ENCODE data around the gene TMEM213. TPM values are rescaled to one million over a fixed set of nuclear protein-coding genes. Genes with fewer than 3 reads are reported as not detected.
A peak's percentile ranks its signal among the peaks of the same experiment; 100 is the strongest.

The TMEM213 gene, protein sequence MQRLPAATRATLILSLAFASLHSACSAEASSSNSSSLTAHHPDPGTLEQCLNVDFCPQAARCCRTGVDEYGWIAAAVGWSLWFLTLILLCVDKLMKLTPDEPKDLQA
- total RNA-seq = not detected

DNA sequence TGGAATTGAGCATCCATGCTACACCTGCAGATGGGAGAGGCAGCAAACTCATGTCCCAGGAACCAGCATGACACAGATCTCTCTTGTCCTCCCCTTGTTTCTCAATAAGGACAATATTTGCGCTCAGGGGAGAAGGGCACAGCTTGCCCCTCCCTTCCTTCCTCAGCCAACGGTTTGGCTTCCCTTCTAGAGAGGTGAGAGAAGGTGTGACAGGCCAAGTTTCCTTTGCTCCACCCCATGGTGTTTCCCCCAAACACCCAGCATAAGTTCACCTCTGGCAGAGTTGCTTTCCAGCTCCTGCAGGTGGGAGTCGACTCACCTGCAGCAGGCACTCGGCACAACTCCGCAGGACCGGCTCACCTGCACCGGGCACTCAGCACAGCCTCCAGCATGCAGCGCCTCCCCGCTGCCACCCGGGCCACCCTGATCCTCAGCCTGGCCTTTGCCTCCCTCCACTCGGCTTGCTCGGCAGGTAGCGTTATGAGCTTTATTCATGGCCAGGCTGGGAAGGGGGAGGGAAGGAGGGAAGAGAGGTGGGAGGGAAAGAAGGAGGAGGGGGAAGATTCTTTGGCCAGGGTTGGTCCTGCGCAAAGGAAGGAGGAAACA is at the start of gene TMEM213, which contains the start of gene ATP6V0A4:
TSS of gene TMEM213 (plus strand) at position 280 of the 606 bp plus-strand sequence. CDS start at position 391, 111 bp downstream.
TSS of gene ATP6V0A4 (minus strand) at position 482 of the 606 bp plus-strand sequence. CDS start 26,949 bp downstream, outside the sequence.
- H3K36me3 Mint-ChIP-seq = no peaks in the 10 kb centered on the region
- no peak for DNase-seq

DNA sequence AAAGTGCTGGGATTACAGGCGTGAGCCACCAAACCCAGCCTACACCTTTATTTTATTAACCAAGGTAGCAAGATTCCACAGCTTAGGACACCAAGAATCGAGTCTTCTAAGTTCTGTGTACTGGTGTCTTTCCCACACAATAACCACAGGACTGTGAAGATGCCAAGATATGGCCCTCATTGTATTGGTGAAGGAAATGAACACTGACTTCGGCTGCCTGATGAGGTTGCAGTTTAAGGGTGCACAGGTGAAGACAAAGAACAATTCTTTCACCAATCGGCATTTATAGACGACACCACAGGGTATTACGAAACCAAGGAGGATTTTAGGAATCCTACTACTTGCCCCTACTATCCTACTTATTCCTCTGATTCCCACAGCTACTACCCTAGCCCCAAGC is 49.1 kb upstream of the TMEM213 start:
- peaks cover 44% of the 10 kb centered on the region for H3K4me1 Mint-ChIP-seq
- no peak overlapping the region for H3K4me3 Mint-ChIP-seq
- DNase-seq = no peak
- H3K27me3 Mint-ChIP-seq = no peaks in the 10 kb centered on the region
- no peak overlapping the region for H3K27ac Mint-ChIP-seq
- H3K36me3 Mint-ChIP-seq = no peaks in the 10 kb centered on the region
- H3K9me3 Mint-ChIP-seq = peaks cover 5% of the 10 kb centered on the region

More for the DNA sequence above, at the start of gene TMEM213, which contains the start of gene ATP6V0A4:
- no peaks in the 10 kb centered on the region for H3K9me3 Mint-ChIP-seq
- H3K27ac Mint-ChIP-seq = no peak within 1 kb of the TSS
- H3K4me1 Mint-ChIP-seq = peaks cover 4% of the 10 kb centered on the region
- no peak within 1 kb of the TSS for H3K4me3 Mint-ChIP-seq
- peaks cover 4% of the 10 kb centered on the region for H3K27me3 Mint-ChIP-seq

DNA sequence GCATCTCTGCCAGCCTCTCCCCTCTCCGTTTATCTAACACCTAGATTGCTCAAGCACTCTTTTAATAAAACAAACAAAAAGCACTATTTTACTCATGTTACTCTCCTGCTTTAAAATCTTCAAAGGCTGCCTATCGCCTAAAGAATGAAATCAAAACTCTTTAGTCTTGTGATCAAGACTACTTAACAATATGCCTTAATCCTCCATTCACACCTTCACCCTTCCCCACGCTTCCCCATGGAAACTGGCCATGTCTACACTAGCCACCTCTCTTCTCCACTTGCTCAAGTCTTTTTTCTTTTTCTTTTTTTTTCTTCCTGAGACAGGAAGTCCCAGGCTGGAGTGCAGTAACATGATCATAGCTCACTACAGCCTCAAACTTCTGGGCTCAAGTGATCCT is 47.8 kb upstream of the TMEM213 start:
- no peaks in the 10 kb centered on the region for H3K36me3 Mint-ChIP-seq
- peaks cover 46% of the 10 kb centered on the region for H3K4me1 Mint-ChIP-seq
- peak overlapping the region; percentile 12 for H3K27ac Mint-ChIP-seq
- H3K9me3 Mint-ChIP-seq = peaks cover 5% of the 10 kb centered on the region
- H3K27me3 Mint-ChIP-seq = no peaks in the 10 kb centered on the region
- H3K4me3 Mint-ChIP-seq = no peak overlapping the region
- no peak for DNase-seq

DNA sequence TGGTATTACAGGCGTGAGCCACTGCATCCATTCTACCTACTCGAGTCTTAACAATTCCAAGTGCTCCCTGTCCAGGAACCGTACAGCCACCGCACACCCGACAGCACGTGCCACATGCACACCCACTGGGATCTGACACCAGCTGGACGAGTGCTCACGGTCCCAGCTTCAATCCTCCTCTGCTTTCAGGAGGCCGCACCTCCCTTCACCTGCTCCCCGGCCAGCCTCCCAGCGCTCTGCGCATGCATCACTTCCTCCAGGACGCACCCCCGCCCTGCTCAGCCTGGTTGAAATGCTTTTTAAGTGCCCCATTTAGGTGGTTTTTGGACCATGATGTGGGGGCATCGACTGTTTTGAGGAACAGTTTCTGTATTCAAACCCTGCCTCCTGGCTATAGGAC is 47.3 kb upstream of the TMEM213 start:
- Mint-ChIP-seq H3K27me3 (no peaks in the 10 kb centered on the region), H3K4me1 (peaks cover 41% of the 10 kb centered on the region), H3K9me3 (peaks cover 5% of the 10 kb centered on the region), H3K36me3 (no peaks in the 10 kb centered on the region), H3K27ac (no peak overlapping the region), H3K4me3 (no peak overlapping the region)
- DNase-seq = no peak

DNA sequence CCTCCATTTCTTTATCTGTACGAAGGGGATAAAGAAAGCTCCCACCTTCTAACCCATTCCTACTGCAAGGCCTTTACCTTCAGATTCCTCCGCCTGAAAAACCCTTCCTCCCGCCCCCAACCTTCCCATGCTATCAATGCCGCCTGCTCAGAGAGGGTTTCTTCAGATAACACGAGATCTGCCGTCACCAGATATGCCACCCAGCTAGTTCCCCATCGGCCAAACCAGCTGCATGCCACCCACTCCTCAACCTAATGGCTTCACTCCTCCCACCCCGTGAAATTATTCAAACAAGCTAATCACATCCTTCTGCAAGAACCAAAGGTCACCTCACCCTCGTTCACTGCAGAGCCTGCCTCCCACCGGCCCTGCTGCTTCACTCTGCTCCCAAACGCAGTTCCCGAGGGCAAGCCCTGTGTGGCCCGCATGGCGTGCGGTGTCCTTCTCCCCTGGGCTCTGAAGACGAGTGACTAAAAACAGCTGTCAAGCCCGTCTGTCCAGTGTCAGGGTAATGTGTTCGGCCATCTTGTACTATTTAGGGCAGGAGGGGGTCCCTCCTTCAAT is 46.8 kb upstream of the TMEM213 start:
- DNase-seq = no peak
- no peaks in the 10 kb centered on the region for H3K27me3 Mint-ChIP-seq
- peaks cover 5% of the 10 kb centered on the region for H3K9me3 Mint-ChIP-seq
- peaks cover 41% of the 10 kb centered on the region for H3K4me1 Mint-ChIP-seq
- no peaks in the 10 kb centered on the region for H3K36me3 Mint-ChIP-seq
- no peak overlapping the region for H3K27ac Mint-ChIP-seq
- H3K4me3 Mint-ChIP-seq = no peak overlapping the region

DNA sequence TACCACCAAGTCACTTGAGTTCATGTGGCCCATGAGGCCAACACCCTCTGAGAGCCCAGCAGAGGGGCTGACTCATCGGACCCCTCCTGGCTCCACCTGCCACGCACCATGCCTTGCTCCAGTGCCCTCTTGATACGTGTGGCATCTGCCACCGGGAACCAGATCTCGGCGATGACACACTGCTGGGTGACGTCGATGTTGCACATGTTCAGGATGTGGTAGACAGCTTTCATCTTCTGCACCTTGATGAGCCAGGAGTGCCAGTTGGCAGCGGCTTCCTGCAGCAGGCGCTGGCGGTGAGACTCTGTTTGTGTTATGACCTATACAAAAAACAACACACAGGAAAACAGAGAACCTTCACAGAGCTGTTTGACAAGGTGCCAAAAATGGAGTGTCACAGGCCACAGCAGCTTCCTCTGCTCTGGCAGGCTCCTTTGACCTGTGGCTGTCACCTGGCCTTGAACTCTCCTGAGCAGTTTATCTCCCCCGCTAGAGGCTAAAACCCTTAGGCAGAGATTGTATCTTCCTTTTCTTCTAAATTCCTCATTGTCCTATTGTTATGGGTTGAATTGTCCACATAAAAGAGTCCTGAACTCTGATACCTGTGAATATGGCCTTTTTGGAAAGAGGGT is 45.2 kb upstream of the TMEM213 start:
- H3K36me3 Mint-ChIP-seq = no peaks in the 10 kb centered on the region
- H3K27ac Mint-ChIP-seq = peak overlapping the region; percentile 61
- H3K27me3 Mint-ChIP-seq = no peaks in the 10 kb centered on the region
- peaks cover 5% of the 10 kb centered on the region for H3K9me3 Mint-ChIP-seq
- H3K4me1 Mint-ChIP-seq = peaks cover 46% of the 10 kb centered on the region
- H3K4me3 Mint-ChIP-seq = no peak overlapping the region
- peak; percentile 84 for DNase-seq

DNA sequence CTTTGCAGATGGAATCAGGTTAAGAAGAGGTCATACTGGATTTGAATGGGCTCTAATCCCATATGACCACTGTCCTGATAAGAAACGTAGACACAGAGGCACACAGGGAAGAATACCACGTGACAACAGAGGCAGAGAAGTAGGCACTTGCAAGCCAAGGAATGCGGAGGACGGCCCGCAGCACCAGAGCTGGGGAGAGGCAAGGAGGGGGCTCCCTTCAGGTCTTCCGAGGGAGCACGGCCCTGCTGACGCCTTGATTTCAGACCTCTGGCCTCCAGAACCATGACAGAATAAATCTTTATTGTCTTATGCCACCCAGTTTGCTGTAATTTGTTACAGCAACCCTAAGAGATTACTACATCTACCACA is 44.7 kb upstream of the TMEM213 start:
- H3K27ac Mint-ChIP-seq = peak overlapping the region; percentile 61
- H3K36me3 Mint-ChIP-seq = no peaks in the 10 kb centered on the region
- H3K9me3 Mint-ChIP-seq = peaks cover 5% of the 10 kb centered on the region
- H3K27me3 Mint-ChIP-seq = no peaks in the 10 kb centered on the region
- H3K4me3 Mint-ChIP-seq = no peak overlapping the region
- no peak for DNase-seq
- peaks cover 43% of the 10 kb centered on the region for H3K4me1 Mint-ChIP-seq

DNA sequence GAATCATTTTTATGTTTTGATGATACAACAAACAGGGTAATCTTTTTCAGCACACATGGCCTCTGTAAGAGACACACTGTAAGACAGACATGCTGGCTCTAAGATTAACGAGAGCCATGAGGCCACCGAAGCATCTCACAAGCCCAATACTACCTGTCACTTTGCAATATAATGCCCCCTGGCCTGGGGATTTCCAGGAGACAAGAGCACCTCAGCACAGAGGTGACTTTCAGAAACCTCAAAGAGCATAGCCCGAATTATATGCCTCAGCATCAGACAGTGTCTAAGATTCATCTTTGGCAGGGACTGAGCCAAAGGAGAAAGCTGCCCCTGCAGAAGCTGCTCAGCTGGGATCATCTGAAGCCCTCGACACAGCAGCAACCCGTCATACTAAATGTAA is 44.2 kb upstream of the TMEM213 start:
- peak overlapping the region; percentile 22 for H3K27ac Mint-ChIP-seq
- no peak for DNase-seq
- H3K27me3 Mint-ChIP-seq = no peaks in the 10 kb centered on the region
- no peak overlapping the region for H3K4me3 Mint-ChIP-seq
- peaks cover 43% of the 10 kb centered on the region for H3K4me1 Mint-ChIP-seq
- H3K36me3 Mint-ChIP-seq = no peaks in the 10 kb centered on the region
- peaks cover 5% of the 10 kb centered on the region for H3K9me3 Mint-ChIP-seq

DNA sequence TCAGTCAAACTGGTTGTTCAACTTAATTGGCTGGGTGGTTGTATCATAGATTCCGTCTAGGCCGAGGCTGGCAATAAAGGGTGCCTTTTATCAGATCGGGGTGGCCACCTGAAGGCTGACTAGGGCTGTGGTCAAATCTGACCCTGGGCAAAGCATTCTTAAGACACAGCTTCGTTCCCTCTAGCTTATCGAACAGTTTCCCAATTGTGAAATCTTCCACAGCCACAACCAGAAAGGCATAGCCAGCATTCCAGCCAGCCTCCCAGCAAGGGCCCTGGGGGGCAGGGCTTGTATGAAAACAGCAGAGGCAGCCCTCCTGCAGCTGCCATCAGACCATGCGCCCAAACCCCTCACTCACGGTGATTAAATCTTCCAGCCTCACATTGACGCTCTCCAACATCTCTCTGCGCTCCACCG is 42.5 kb upstream of the TMEM213 start:
- Mint-ChIP-seq H3K27ac (no peak overlapping the region), H3K4me1 (peaks cover 41% of the 10 kb centered on the region), H3K36me3 (no peaks in the 10 kb centered on the region), H3K9me3 (peaks cover 5% of the 10 kb centered on the region), H3K4me3 (no peak overlapping the region), H3K27me3 (no peaks in the 10 kb centered on the region)
- DNase-seq = no peak

DNA sequence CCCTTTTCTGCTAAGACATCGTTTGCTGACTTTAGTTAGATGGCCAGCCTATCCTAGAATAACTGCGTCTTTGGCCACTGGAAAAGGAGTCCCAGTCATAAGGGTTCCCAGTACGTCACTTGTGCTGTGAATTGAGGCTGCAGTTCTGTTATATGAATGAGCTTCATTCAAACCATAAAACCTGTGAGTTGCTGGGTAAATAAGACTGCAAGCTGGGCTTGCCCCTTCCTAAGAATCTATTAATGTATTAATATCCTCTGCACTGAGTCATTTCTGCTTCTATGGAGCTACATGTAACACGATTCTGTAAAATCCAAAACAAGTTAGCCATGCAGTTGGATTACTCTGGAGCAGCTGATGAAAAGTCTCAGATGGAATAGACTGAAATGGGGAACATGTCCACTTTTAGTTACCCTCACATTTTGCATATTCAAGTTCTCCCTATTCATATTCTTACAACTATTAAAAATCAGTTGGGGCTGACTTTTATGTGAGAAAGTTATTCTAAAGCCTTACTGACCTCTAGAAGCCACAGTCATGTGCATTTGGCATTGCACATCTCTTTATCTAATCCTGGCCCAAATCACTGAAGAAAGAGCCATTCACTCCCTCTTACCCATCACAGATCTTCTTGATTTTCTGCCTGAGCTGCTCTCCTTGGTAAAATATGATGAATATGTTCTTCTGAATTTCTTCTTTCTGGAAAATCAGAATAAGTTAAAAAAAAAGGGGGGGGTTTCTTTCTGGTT is 41.8 kb upstream of the TMEM213 start:
- H3K27me3 Mint-ChIP-seq = no peaks in the 10 kb centered on the region
- no peak overlapping the region for H3K4me3 Mint-ChIP-seq
- no peak for DNase-seq
- no peak overlapping the region for H3K27ac Mint-ChIP-seq
- peaks cover 34% of the 10 kb centered on the region for H3K4me1 Mint-ChIP-seq
- H3K36me3 Mint-ChIP-seq = no peaks in the 10 kb centered on the region
- peaks cover 4% of the 10 kb centered on the region for H3K9me3 Mint-ChIP-seq

DNA sequence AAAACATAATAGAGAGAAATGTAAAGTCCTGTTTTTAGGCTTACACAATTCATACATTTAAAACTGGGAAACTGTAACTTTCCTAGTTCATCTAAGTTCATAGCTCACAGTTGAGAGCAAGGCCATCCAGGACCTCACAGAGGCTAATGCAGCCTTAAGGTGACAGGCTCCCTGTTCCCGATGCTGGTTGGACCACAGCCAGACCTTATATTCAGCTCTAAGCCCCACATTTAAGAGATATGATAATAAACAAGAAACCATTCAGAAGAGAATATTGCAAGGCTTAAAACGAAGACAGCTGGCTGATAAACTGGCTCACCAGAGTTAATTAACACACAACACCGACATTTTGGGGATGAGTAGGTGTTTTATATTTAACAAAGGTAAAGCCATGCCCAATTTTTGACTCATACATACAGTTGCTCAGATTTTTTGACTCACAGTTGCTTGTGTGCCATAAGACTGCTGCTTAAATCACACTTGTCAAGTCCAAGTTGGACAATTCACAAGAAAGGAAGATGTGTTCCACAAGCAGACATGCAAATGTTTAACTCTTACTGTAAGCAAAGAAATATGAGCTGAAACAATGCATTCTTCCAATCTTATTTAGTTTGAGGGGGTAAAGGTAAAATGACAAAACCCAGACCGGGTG is 41.1 kb upstream of the TMEM213 start:
- H3K4me1 Mint-ChIP-seq = peaks cover 27% of the 10 kb centered on the region
- no peaks in the 10 kb centered on the region for H3K9me3 Mint-ChIP-seq
- no peak overlapping the region for H3K27ac Mint-ChIP-seq
- H3K36me3 Mint-ChIP-seq = no peaks in the 10 kb centered on the region
- H3K27me3 Mint-ChIP-seq = no peaks in the 10 kb centered on the region
- no peak for DNase-seq
- no peak overlapping the region for H3K4me3 Mint-ChIP-seq

DNA sequence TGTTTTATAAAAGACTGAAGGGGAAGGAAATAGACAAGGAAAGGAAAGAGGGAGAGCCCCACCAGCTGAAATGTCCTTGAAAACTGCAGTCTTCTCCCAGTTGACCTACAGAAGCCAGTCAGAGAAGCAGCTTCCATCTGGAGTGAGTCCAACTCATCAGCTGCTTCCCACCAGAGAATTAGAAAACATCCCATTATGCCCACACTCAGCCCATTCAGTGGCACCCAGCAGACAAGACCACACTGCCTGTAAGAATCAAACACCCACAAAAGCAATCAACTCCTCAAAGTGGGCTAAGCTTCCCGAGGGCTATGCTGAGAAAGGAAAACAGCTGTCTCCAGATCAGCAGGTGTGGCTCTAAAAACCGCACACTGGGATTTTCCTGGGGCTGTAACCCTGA is 29.6 kb upstream of the TMEM213 start:
- H3K4me1 Mint-ChIP-seq = peaks cover 3% of the 10 kb centered on the region
- no peaks in the 10 kb centered on the region for H3K27me3 Mint-ChIP-seq
- H3K4me3 Mint-ChIP-seq = no peak overlapping the region
- no peak for DNase-seq
- no peaks in the 10 kb centered on the region for H3K9me3 Mint-ChIP-seq
- no peak overlapping the region for H3K27ac Mint-ChIP-seq
- no peaks in the 10 kb centered on the region for H3K36me3 Mint-ChIP-seq

DNA sequence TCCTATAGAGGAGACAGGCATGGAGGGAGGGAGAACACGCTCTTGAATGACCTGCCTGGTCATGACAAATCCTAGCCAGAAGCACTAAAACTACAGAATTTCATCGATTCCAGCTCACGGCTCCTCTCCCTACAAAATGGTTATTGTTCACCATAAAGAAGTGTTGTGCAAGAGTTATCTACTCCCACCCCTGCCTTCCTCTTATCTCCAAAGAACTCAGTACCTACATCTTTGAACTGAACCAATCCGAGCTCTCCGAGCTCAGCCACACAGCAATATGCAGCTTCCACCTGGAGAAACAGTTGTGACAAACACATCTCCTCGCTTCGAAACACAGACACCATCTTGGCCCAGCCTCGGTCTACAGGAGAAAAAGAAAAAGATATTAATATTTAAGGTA is 26.9 kb upstream of the TMEM213 start:
- no peak overlapping the region for H3K27ac Mint-ChIP-seq
- DNase-seq = no peak
- H3K9me3 Mint-ChIP-seq = no peaks in the 10 kb centered on the region
- no peak overlapping the region for H3K4me3 Mint-ChIP-seq
- no peaks in the 10 kb centered on the region for H3K36me3 Mint-ChIP-seq
- H3K4me1 Mint-ChIP-seq = peaks cover 3% of the 10 kb centered on the region
- no peaks in the 10 kb centered on the region for H3K27me3 Mint-ChIP-seq

DNA sequence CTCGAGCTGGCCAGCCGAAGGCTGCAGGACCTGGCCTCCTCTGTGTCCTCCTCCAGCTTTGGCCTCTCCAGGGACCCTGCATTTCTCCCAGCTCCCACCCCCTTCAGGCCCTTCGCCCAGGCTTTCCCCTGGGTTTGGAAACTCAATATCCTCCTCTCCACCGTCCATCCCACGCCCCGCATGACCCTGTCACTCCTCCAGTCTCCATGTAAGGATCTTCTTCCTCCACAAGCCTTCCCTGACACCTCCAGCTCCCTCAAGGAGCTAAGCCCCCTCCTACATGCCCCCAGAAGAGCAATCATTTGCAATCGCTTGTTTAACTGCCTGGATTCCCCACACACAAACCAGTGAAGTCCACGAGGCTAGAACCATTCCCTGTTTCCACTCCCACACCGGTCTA is 24.6 kb upstream of the TMEM213 start:
- Mint-ChIP-seq H3K4me1 (peaks cover 3% of the 10 kb centered on the region), H3K9me3 (no peaks in the 10 kb centered on the region), H3K27ac (no peak overlapping the region), H3K36me3 (no peaks in the 10 kb centered on the region), H3K27me3 (no peaks in the 10 kb centered on the region), H3K4me3 (no peak overlapping the region)
- no peak for DNase-seq

DNA sequence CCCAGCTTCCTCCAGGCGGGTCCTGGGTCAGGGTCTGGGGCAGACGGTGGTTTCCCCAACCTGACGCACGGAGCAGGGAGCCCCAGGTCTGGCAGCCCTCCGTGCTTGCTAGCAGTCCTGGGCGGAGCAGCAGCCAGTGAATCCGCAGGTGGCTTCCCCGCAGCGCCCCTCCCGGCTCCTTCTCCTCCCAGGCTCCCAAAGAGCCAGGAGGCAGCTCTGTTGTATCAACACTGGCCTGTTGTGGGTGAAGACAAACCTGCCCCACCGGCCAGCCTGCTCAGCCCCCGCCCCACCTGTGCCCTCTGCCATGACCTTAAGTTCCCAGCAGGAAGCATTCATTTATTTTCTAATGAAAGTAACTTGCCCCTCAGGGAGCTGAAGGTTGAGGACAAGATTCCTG is 24.0 kb upstream of the TMEM213 start:
- Mint-ChIP-seq H3K27ac (no peak overlapping the region), H3K4me3 (no peak overlapping the region), H3K4me1 (peaks cover 3% of the 10 kb centered on the region), H3K9me3 (no peaks in the 10 kb centered on the region), H3K36me3 (no peaks in the 10 kb centered on the region), H3K27me3 (no peaks in the 10 kb centered on the region)
- DNase-seq = no peak
